HepG2 (cell line): ENCODE data around the gene IPO8. TPM values are rescaled to one million over a fixed set of nuclear protein-coding genes. Genes with fewer than 3 reads are reported as not detected.
A peak's percentile ranks its signal among the peaks of the same experiment; 100 is the strongest.

Experiments
- BRCA1 ChIP-seq: sonication (generic); formaldehyde crosslinking; IDR thresholded peaks from 2 replicates; pipeline ENCODE4 v1.4.0; 2020; ENCODE audit warnings: missing genetic modification reagents
- CAMTA2 ChIP-seq: sonication (generic); formaldehyde crosslinking; IDR thresholded peaks from 2 replicates; pipeline ENCODE4 v1.4.0; 2020; ENCODE audit warnings: mild to moderate bottlenecking, missing genetic modification reagents, borderline replicate concordance
- DDIT3 ChIP-seq: sonication (generic); formaldehyde crosslinking; IDR thresholded peaks from 2 replicates; pipeline ENCODE4 v1.4.0; 2020; ENCODE audit warnings: mild to moderate bottlenecking, missing genetic modification reagents
- DNMT3B ChIP-seq: conservative IDR thresholded peaks from 2 replicates; pipeline ENCODE4 v1.6.1; 2016; ENCODE audit warnings: missing biosample characterization, control low read depth
- ELF4 ChIP-seq: sonication (generic); formaldehyde crosslinking; IDR thresholded peaks from 2 replicates; pipeline ENCODE4 v1.5.0; 2020; ENCODE audit warnings: missing genetic modification reagents, mild to moderate bottlenecking, moderate library complexity, borderline replicate concordance
- FOXP1 ChIP-seq, 2 experiments: fragments of 450-650 bp in 1 of 2; IDR thresholded peaks; 2 replicates each; pipeline ENCODE4 v1.6.1; 2017 to 2018; ENCODE audit warnings: antibody characterized with exemption in 1 of 2
- HDAC1 ChIP-seq: sonication (generic); formaldehyde crosslinking; IDR thresholded peaks from 2 replicates; pipeline ENCODE4 v1.5.1; 2020; ENCODE audit warnings: mild to moderate bottlenecking, missing genetic modification reagents
- IRX3 ChIP-seq: sonication (generic); formaldehyde crosslinking; IDR thresholded peaks from 2 replicates; pipeline ENCODE4 v1.8.1; 2023; ENCODE audit warnings: mild to moderate bottlenecking, low read depth, missing genetic modification reagents, borderline replicate concordance
- ISX ChIP-seq: sonication (generic); formaldehyde crosslinking; conservative IDR thresholded peaks from 2 replicates; pipeline ENCODE4 v1.5.0; 2020; ENCODE audit warnings: missing genetic modification reagents
- KAT8 ChIP-seq: IDR thresholded peaks from 2 replicates; pipeline ENCODE4 v1.6.1; 2016; ENCODE audit warnings: missing genetic modification reagents, missing compliant biosample characterization
- MAFF ChIP-seq: IDR thresholded peaks from 2 replicates; pipeline ENCODE4 v1.6.1; 2011; ENCODE audit warnings: low read depth, low read length, improper control_type of control experiment
- PITX1 ChIP-seq: sonication (generic); formaldehyde crosslinking; IDR thresholded peaks from 2 replicates; pipeline ENCODE4 v1.5.1; 2020; ENCODE audit warnings: mild to moderate bottlenecking, missing genetic modification reagents
- PLRG1 ChIP-seq: fragments of 450-650 bp; conservative IDR thresholded peaks from 2 replicates; pipeline ENCODE4 v1.6.1; 2016
- POGZ ChIP-seq: sonication (generic); formaldehyde crosslinking; IDR thresholded peaks from 2 replicates; pipeline ENCODE4 v1.4.0; 2020; ENCODE audit warnings: mild to moderate bottlenecking, missing genetic modification reagents
- REXO4 ChIP-seq: sonication (generic); formaldehyde crosslinking; IDR thresholded peaks from 2 replicates; pipeline ENCODE4 v1.8.0; 2022; ENCODE audit warnings: missing genetic modification reagents, mild to moderate bottlenecking, borderline replicate concordance
- SALL2 ChIP-seq: sonication (generic); formaldehyde crosslinking; IDR thresholded peaks from 2 replicates; pipeline ENCODE4 v1.8.1; 2023; ENCODE audit warnings: mild to moderate bottlenecking, missing genetic modification reagents, inconsistent platforms
- SAP130 ChIP-seq: IDR thresholded peaks from 2 replicates; pipeline ENCODE4 v1.6.1; 2016; ENCODE audit warnings: low read depth
- SMARCC2 ChIP-seq: fragments of 450-650 bp; IDR thresholded peaks from 2 replicates; pipeline ENCODE4 v1.6.1; 2017; ENCODE audit warnings: antibody characterized with exemption, mild to moderate bottlenecking
- SYNCRIP ChIP-seq: fragments of 200-400 bp; formaldehyde crosslinking; IDR thresholded peaks from 2 replicates; pipeline ENCODE4 v1.6.1; 2018; ENCODE audit warnings: mild to moderate bottlenecking, low read depth, low read length; ENCODE audit not compliant: insufficient read depth
- TEF ChIP-seq: sonication (generic); formaldehyde crosslinking; IDR thresholded peaks from 2 replicates; pipeline ENCODE4 v1.5.0; 2020; ENCODE audit warnings: missing genetic modification reagents
- TFAP4 ChIP-seq: sonication (generic); IDR thresholded peaks from 2 replicates; pipeline ENCODE4 v1.6.1; 2016; ENCODE audit warnings: low read depth, borderline replicate concordance
- YEATS2 ChIP-seq: sonication (generic); formaldehyde crosslinking; IDR thresholded peaks from 2 replicates; pipeline ENCODE4 v1.4.0; 2020; ENCODE audit warnings: missing genetic modification reagents, borderline replicate concordance
- ZFP36L1 ChIP-seq: sonication (generic); formaldehyde crosslinking; IDR thresholded peaks from 2 replicates; pipeline ENCODE4 v1.8.0; 2022; ENCODE audit warnings: mild to moderate bottlenecking, missing genetic modification reagents, moderate library complexity
- ZFP41 ChIP-seq: sonication (generic); formaldehyde crosslinking; IDR thresholded peaks from 2 replicates; pipeline ENCODE4 v1.4.0; 2020; ENCODE audit warnings: mild to moderate bottlenecking, missing genetic modification reagents, borderline replicate concordance
- ZNF180 ChIP-seq: sonication (generic); formaldehyde crosslinking; IDR thresholded peaks from 2 replicates; pipeline ENCODE4 v1.4.0; 2020; ENCODE audit warnings: low read depth, missing genetic modification reagents, borderline replicate concordance
- ZNF296 ChIP-seq: sonication (generic); formaldehyde crosslinking; conservative IDR thresholded peaks from 2 replicates; pipeline ENCODE4 v1.5.0; 2020; ENCODE audit warnings: mild to moderate bottlenecking, missing genetic modification reagents
- ZNF3 ChIP-seq: IDR thresholded peaks from 2 replicates; pipeline ENCODE4 v1.7.0; 2017; ENCODE audit warnings: inconsistent platforms
- ZNF556 ChIP-seq: sonication (generic); formaldehyde crosslinking; IDR thresholded peaks from 2 replicates; pipeline ENCODE4 v1.4.0; 2020; ENCODE audit warnings: mild to moderate bottlenecking, missing genetic modification reagents, borderline replicate concordance
- ZNF709 ChIP-seq: sonication (generic); formaldehyde crosslinking; IDR thresholded peaks from 2 replicates; pipeline ENCODE4 v1.5.0; 2020; ENCODE audit warnings: mild to moderate bottlenecking, missing genetic modification reagents
- ZNF75D ChIP-seq: sonication (generic); formaldehyde crosslinking; IDR thresholded peaks from 2 replicates; pipeline ENCODE4 v1.8.1; 2023; ENCODE audit warnings: missing genetic modification reagents, mild to moderate bottlenecking, borderline replicate concordance
- ZSCAN21 ChIP-seq: sonication (generic); formaldehyde crosslinking; IDR thresholded peaks from 2 replicates; pipeline ENCODE4 v1.8.0; 2022; ENCODE audit warnings: mild to moderate bottlenecking, missing genetic modification reagents, moderate library complexity, borderline replicate concordance
- polyA plus RNA-seq, 8 experiments: library from polyadenylated mRNA; depleted of rRNA in 3 of 8; stranded (reverse) in 7 of 8; unstranded in 1 of 8; fragments of >200 nt; fragmentation: Illumina TruSeq in 4 of 8; extraction: Trizol in 4 of 8; gene quantifications; 2 replicates each; pipeline versions ENCODE4 v1.2.1 to v1.2.3, GENCODE V29; 2011 to 2016; ENCODE audit warnings: low read depth in 4 of 8, missing spikeins in 1 of 8, mixed read lengths in 1 of 8; ENCODE audit not compliant: insufficient read depth in 1 of 8
- total RNA-seq, 5 experiments: library from RNA; depleted of rRNA; stranded (reverse); fragments of >200 nt; fragmentation: Illumina TruSeq; extraction: Trizol; gene quantifications; 2 replicates each; pipeline ENCODE4 v1.2.3, GENCODE V29; 2016; ENCODE audit warnings: low read depth in 1 of 5

Gene IPO8
- total and polyA plus RNA-seq, 2 of the 13 experiments (the other 11 are each of a cell fraction or from before 2014, with no cell fraction given): 6.3 to 21.8 TPM

GRCh38 chr12:30695199-30696102 is at the start of gene IPO8 (continued):
- TF ChIP-seq PITX1 (CRISPR knock-in tag) (peak; percentile 13; the same call in 1 of the 2 replicates), DNMT3B (CRISPR knock-in tag) (no peak), HDAC1 (CRISPR knock-in tag) (peak; percentile 51; the same call in 1 of the 2 replicates), ZNF709 (CRISPR knock-in tag) (peak; percentile 62; the same call in 1 of the 2 replicates), SALL2 (CRISPR knock-in tag) (no peak; the same call in 1 of the 2 replicates), POGZ (CRISPR knock-in tag) (peak; percentile 68), CAMTA2 (CRISPR knock-in tag) (no peak), REXO4 (CRISPR knock-in tag) (no peak), ELF4 (CRISPR knock-in tag) (peak; percentile 75; the same call in 1 of the 2 replicates), IRX3 (CRISPR knock-in tag) (no peak), DDIT3 (CRISPR knock-in tag) (no peak), BRCA1 (0 out of 2 replicates have a peak, but pooled peaks have one; percentile 36), SAP130 (peak; percentile 58), ZFP41 (CRISPR knock-in tag) (no peak), MAFF (no peak), ZSCAN21 (no peak), PLRG1 (no peak), ISX (CRISPR knock-in tag) (no peak), YEATS2 (CRISPR knock-in tag) (peak; percentile 67; the same call in 1 of the 2 replicates), KAT8 (CRISPR knock-in tag) (peak; percentile 89), SYNCRIP (no peak), ZNF3 (no peak), ZNF296 (CRISPR knock-in tag) (no peak), ZNF180 (CRISPR knock-in tag) (no peak), FOXP1 (IDR thresholded peaks at IDR 0.05) (no peak), FOXP1 (CRISPR knock-in tag; IDR thresholded peaks at IDR 0.05) (no peak), ZNF556 (CRISPR knock-in tag) (no peak; the same call in 1 of the 2 replicates), TFAP4 (no peak), SMARCC2 (no peak), ZNF75D (CRISPR knock-in tag) (no peak), TEF (CRISPR knock-in tag) (no peak), ZFP36L1 (CRISPR knock-in tag) (no peak)
